ENCODE results near the gene CSNK2A1. TPM values are rescaled to one million over a fixed set of nuclear protein-coding genes. Genes with fewer than 3 reads are reported as not detected.

The CSNK2A1 gene
- total and polyA plus RNA-seq, 2 donors (not counting 3 experiments of a cell fraction or from before 2014, with no cell fraction given), result 68.4 to 142 TPM

- DNase-seq (ENCODE audit: low read depth, low spot score) (peak; percentile 57), FAIRE-seq (peak; percentile 35)
- Histone ChIP-seq H3K36me3 (ENCODE audit: control insufficient read depth in 2 of 2, extremely low read depth in 1 of 2, insufficient read depth in 2 of 2, low read length in 2 of 2) (peaks cover 0 to 11% of the 10 kb centered on the region in 2 experiments), H3K4me2 (ENCODE audit: insufficient read depth, low read length) (no peak overlapping the region), H3K4me1 (ENCODE audit: control insufficient read depth, extremely low read depth, insufficient read depth, low read length) (peaks cover 4% of the 10 kb centered on the region), H3K9ac (replicated peaks; ENCODE audit: extremely low read depth, insufficient read depth, low read length) (no peak overlapping the region), H3K79me2 (ENCODE audit: control insufficient read depth, insufficient read depth, low read length) (peaks cover 92% of the 10 kb centered on the region), H3K9me3 (replicated peaks; ENCODE audit: control insufficient read depth, insufficient read depth, low read length) (no peaks in the 10 kb centered on the region), H3K4me3 (replicated peaks in 1 of 3; ENCODE audit: insufficient read depth in 1 of 3, low read depth in 1 of 3, low read length in 3 of 3) (no peak overlapping the region), H3K27me3 (ENCODE audit: control insufficient read depth in 2 of 2, insufficient read depth in 2 of 2, low read length in 2 of 2) (no peaks in the 10 kb centered on the region), H4K20me1 (replicated peaks; ENCODE audit: control insufficient read depth, extremely low read depth, insufficient read depth, low read length) (peaks cover 16% of the 10 kb centered on the region), H3K27ac (ENCODE audit: insufficient read depth, low read depth, low read length) (no peak overlapping the region), H3K9me1 (replicated peaks; ENCODE audit: control insufficient read depth, extremely low read depth, insufficient read depth, low read length) (peaks cover 3% of the 10 kb centered on the region), H2AFZ (ENCODE audit: low read depth, low read length) (no peak overlapping the region)
- TF ChIP-seq POLR2AphosphoS5 (IDR thresholded peaks at IDR 0.05; ENCODE audit: insufficient read depth, low read depth, low read length) (peak; percentile 25), JUN (IDR thresholded peaks at IDR 0.05; ENCODE audit: borderline replicate concordance, insufficient read depth, insufficient read length, low read depth) (peak; percentile 50), FOS (IDR thresholded peaks at IDR 0.05; ENCODE audit: borderline replicate concordance, insufficient read depth, low read length) (peak; percentile 82), MAX (IDR thresholded peaks at IDR 0.05; ENCODE audit: insufficient read depth, insufficient read length) (no peak), POLR2A (IDR thresholded peaks at IDR 0.05; ENCODE audit: low read depth, low read length) (no peak)
- intact Hi-C loops (cut with micrococcal nuclease), result no loop called here
- no TSS peak for BruUV-seq (replicated peaks)
- POLR2A ChIA-PET, result no interaction called here
- dilution Hi-C loops (cut with MboI; ENCODE audit: extremely low pct_ligation_motif_present, low sequenced_read_pairs), result no loop called here
- CTCF ChIA-PET, result interaction anchor here (1.0 kb wide), 1 partner anchor 116 kb away, joined by 3 read pairs; no protein-coding TSS in a partner anchor
Observed at GRCh38 chr20:528923-529604, 14.5 kb downstream of the CSNK2A1 start.

GRCh38 chr20:527571-527886 is 16.1 kb downstream of the CSNK2A1 start:
- POLR2A ChIA-PET, result no interaction called here
- Histone ChIP-seq H3K9ac (replicated peaks; ENCODE audit: extremely low read depth, insufficient read depth, low read length) (no peak overlapping the region), H3K4me1 (ENCODE audit: control insufficient read depth, extremely low read depth, insufficient read depth, low read length) (peaks cover 4% of the 10 kb centered on the region), H3K9me1 (replicated peaks; ENCODE audit: control insufficient read depth, extremely low read depth, insufficient read depth, low read length) (peaks cover 5% of the 10 kb centered on the region), H3K4me3 (replicated peaks in 1 of 3; ENCODE audit: insufficient read depth in 1 of 3, low read depth in 1 of 3, low read length in 3 of 3) (no peak overlapping the region), H3K27me3 (ENCODE audit: control insufficient read depth in 2 of 2, insufficient read depth in 2 of 2, low read length in 2 of 2) (no peaks in the 10 kb centered on the region), H3K9me3 (replicated peaks; ENCODE audit: control insufficient read depth, insufficient read depth, low read length) (no peaks in the 10 kb centered on the region), H3K27ac (ENCODE audit: insufficient read depth, low read depth, low read length) (no peak overlapping the region), H3K79me2 (ENCODE audit: control insufficient read depth, insufficient read depth, low read length) (peaks cover 91% of the 10 kb centered on the region), H2AFZ (ENCODE audit: low read depth, low read length) (no peak overlapping the region), H4K20me1 (replicated peaks; ENCODE audit: control insufficient read depth, extremely low read depth, insufficient read depth, low read length) (peaks cover 12% of the 10 kb centered on the region), H3K4me2 (ENCODE audit: insufficient read depth, low read length) (no peak overlapping the region), H3K36me3 (ENCODE audit: control insufficient read depth in 2 of 2, extremely low read depth in 1 of 2, insufficient read depth in 2 of 2, low read length in 2 of 2) (peaks cover 2 to 14% of the 10 kb centered on the region in 2 experiments)
- TF ChIP-seq POLR2A (IDR thresholded peaks at IDR 0.05; ENCODE audit: low read depth, low read length) (no peak), POLR2AphosphoS5 (IDR thresholded peaks at IDR 0.05; ENCODE audit: insufficient read depth, low read depth, low read length) (no peak), FOS (IDR thresholded peaks at IDR 0.05; ENCODE audit: borderline replicate concordance, insufficient read depth, low read length) (no peak)
- intact Hi-C loops (cut with micrococcal nuclease), result no loop called here
- dilution Hi-C loops (cut with MboI; ENCODE audit: extremely low pct_ligation_motif_present, low sequenced_read_pairs), result no loop called here
- DNase-seq (ENCODE audit: low read depth, low spot score) (no peak), FAIRE-seq (no peak)
- no TSS peak for BruUV-seq (replicated peaks)
- CTCF ChIA-PET, result no interaction called here

Measured in endothelial cell of umbilical vein (primary cell).